HepG2 (cell line): ENCODE data around the gene HSPA4L. TPM values are rescaled to one million over a fixed set of nuclear protein-coding genes. Genes with fewer than 3 reads are reported as not detected.
A peak's percentile ranks its signal among the peaks of the same experiment; 100 is the strongest.

Experiments used
- ATF2 ChIP-seq: sonication (generic); formaldehyde crosslinking; IDR thresholded peaks from 2 replicates; pipeline ENCODE4 v1.4.0; 2020; ENCODE audit warnings: missing genetic modification reagents
- GABPA ChIP-seq, 2 experiments: IDR thresholded peaks; 2 replicates each; pipeline ENCODE4 v1.6.1; 2011 to 2016; ENCODE audit warnings: low read depth in 2 of 2, low read length in 1 of 2, missing biosample characterization in 1 of 2, missing genetic modification characterization in 1 of 2
- HNRNPLL ChIP-seq: fragments of 200-400 bp; formaldehyde crosslinking; IDR thresholded peaks from 2 replicates; pipeline ENCODE4 v1.6.1; 2017; ENCODE audit warnings: mild to moderate bottlenecking, low read depth, low read length; ENCODE audit not compliant: poor library complexity, severe bottlenecking
- IKZF5 ChIP-seq: IDR thresholded peaks from 2 replicates; pipeline ENCODE4 v1.6.1; 2018; ENCODE audit warnings: missing genetic modification reagents, mild to moderate bottlenecking, missing compliant biosample characterization
- MED13 ChIP-seq: sonication (generic); formaldehyde crosslinking; IDR thresholded peaks from 2 replicates; pipeline ENCODE4 v1.5.0; 2020; ENCODE audit warnings: missing genetic modification reagents
- MXD4 ChIP-seq: IDR thresholded peaks from 2 replicates; pipeline ENCODE4 v1.6.1; 2016; ENCODE audit warnings: mild to moderate bottlenecking, missing biosample characterization, missing genetic modification reagents
- TARDBP ChIP-seq: sonication (generic); formaldehyde crosslinking; IDR thresholded peaks from 2 replicates; pipeline ENCODE4 v1.8.0; 2022; ENCODE audit warnings: mild to moderate bottlenecking, missing genetic modification reagents
- ZFP91 ChIP-seq: sonication (generic); formaldehyde crosslinking; IDR thresholded peaks from 2 replicates; pipeline ENCODE4 v1.9.0; 2022; ENCODE audit warnings: missing genetic modification reagents, mild to moderate bottlenecking, borderline replicate concordance
- ZNF318 ChIP-seq: sonication (generic); formaldehyde crosslinking; IDR thresholded peaks from 2 replicates; pipeline ENCODE4 v1.4.0; 2020; ENCODE audit warnings: mild to moderate bottlenecking, missing genetic modification reagents
- ZNF605 ChIP-seq: sonication (generic); formaldehyde crosslinking; IDR thresholded peaks from 2 replicates; pipeline ENCODE4 v1.8.0; 2022; ENCODE audit warnings: mild to moderate bottlenecking, missing genetic modification reagents
- ZSCAN20 ChIP-seq: sonication (generic); formaldehyde crosslinking; IDR thresholded peaks from 2 replicates; pipeline ENCODE4 v1.4.0; 2020; ENCODE audit warnings: missing genetic modification reagents, mild to moderate bottlenecking, borderline replicate concordance
- ZSCAN22 ChIP-seq: sonication (generic); formaldehyde crosslinking; IDR thresholded peaks from 2 replicates; pipeline ENCODE4 v1.4.0; 2020; ENCODE audit warnings: mild to moderate bottlenecking, missing genetic modification reagents
- ZSCAN29 ChIP-seq: sonication (generic); formaldehyde crosslinking; conservative IDR thresholded peaks from 2 replicates; pipeline ENCODE4 v1.4.0; 2020; ENCODE audit warnings: mild to moderate bottlenecking, missing genetic modification reagents
- polyA plus RNA-seq, 8 experiments: library from polyadenylated mRNA; depleted of rRNA in 3 of 8; stranded (reverse) in 7 of 8; unstranded in 1 of 8; fragments of >200 nt; fragmentation: Illumina TruSeq in 4 of 8; extraction: Trizol in 4 of 8; gene quantifications; 2 replicates each; pipeline versions ENCODE4 v1.2.1 to v1.2.3, GENCODE V29; 2011 to 2016; ENCODE audit warnings: low read depth in 4 of 8, missing spikeins in 1 of 8, mixed read lengths in 1 of 8; ENCODE audit not compliant: insufficient read depth in 1 of 8
- total RNA-seq, 5 experiments: library from RNA; depleted of rRNA; stranded (reverse); fragments of >200 nt; fragmentation: Illumina TruSeq; extraction: Trizol; gene quantifications; 2 replicates each; pipeline ENCODE4 v1.2.3, GENCODE V29; 2016; ENCODE audit warnings: low read depth in 1 of 5

HSPA4L gene
- total and polyA plus RNA-seq, 2 of the 13 experiments (the other 11 are each of a cell fraction or from before 2014, with no cell fraction given), result 3.7 to 31.5 TPM

GRCh38 chr4:127782275-127783025, at the start of gene HSPA4L (continued):
- peak; percentile 41; the same call in 1 of the 2 replicates for TF ChIP-seq ZFP91 (CRISPR knock-in tag)
- TF ChIP-seq IKZF5, result peak; percentile 36
- 0 out of 2 replicates have a peak, but pooled peaks have one; percentile 23 for TF ChIP-seq MXD4 (CRISPR knock-in tag)
- TF ChIP-seq ZSCAN22 (CRISPR knock-in tag), result no peak
- no peak for TF ChIP-seq GABPA (IDR thresholded peaks at IDR 0.05; ENCODE audit: low read depth, low read length)
- no peak for TF ChIP-seq GABPA (CRISPR knock-in tag; IDR thresholded peaks at IDR 0.05; ENCODE audit: low read depth)
- TF ChIP-seq HNRNPLL, result peak; percentile 92
- 0 out of 2 replicates have a peak, but pooled peaks have one; percentile 25 for TF ChIP-seq ZSCAN29
- 0 out of 2 replicates have a peak, but pooled peaks have one; percentile 9 for TF ChIP-seq ATF2 (CRISPR knock-in tag)
- no peak for TF ChIP-seq MED13 (CRISPR knock-in tag)
- peak; percentile 63; the same call in 1 of the 2 replicates for TF ChIP-seq ZNF605 (CRISPR knock-in tag)
- TF ChIP-seq ZSCAN20, result no peak
- no peak for TF ChIP-seq ZNF318 (CRISPR knock-in tag)
- TF ChIP-seq TARDBP (CRISPR knock-in tag), result no peak
